Psoas muscle (tissue), 8 donors: ENCODE data around the gene MYMK. TPM values are rescaled to one million over a fixed set of nuclear protein-coding genes. Genes with fewer than 3 reads are reported as not detected.

ENCODE experiments used
- ATAC-seq, 4 donors: fragments of 200-7000 bp; cut with Tn5 transposase; one replicate each; pipeline ENCODE4 v1.9.1; 2020; ENCODE audit warnings: moderate library complexity in 3 of 4, mild to moderate bottlenecking in 2 of 4
- DNase-seq, 2 donors: peaks; one replicate each; pipeline ENCODE4 v3.0.0-alpha.2; 2020
- H3K27ac ChIP-seq: fragments of 200-600 bp; one replicate; pipeline ENCODE4 v1.8.0; 2022
- H3K27me3 ChIP-seq, 3 donors: fragments of 200-600 bp in 1 of 3; one replicate each; pipeline versions ENCODE4 v1.6.1 to v1.8.0; 2013 to 2022; ENCODE audit warnings: low read length in 2 of 3, mild to moderate bottlenecking in 2 of 3, moderate library complexity in 1 of 3; ENCODE audit not compliant: insufficient read depth in 3 of 3
- H3K36me3 ChIP-seq, 2 donors: fragments of 200-600 bp in 1 of 2; one replicate each; pipeline versions ENCODE4 v1.6.1 to v1.8.0; 2013 to 2022; ENCODE audit warnings: low read depth in 1 of 2, mild to moderate bottlenecking in 1 of 2, moderate library complexity in 1 of 2; ENCODE audit not compliant: insufficient read depth in 1 of 2
- H3K4me1 ChIP-seq: fragments of 200-600 bp; one replicate; pipeline ENCODE4 v1.8.0; 2022
- H3K4me3 ChIP-seq: fragments of 200-600 bp; one replicate; pipeline ENCODE4 v1.8.0; 2022; ENCODE audit warnings: mild to moderate bottlenecking
- H3K9me3 ChIP-seq: fragments of 200-600 bp; one replicate; pipeline ENCODE4 v1.8.0; 2022
- WGBS, 3 donors: extraction: QIAGEN DNeasy Blood & Tissue Kit; methylation state at CpG; one replicate each; pipeline versions ENCODE4 v1.1.6 to v1.1.7; 2013; 5-methylcytosine and 5-hydroxymethylcytosine counted together
- intact Hi-C, 2 donors: fragments of 100-400 bp; cut with DNase I; formaldehyde crosslinking; loops; one replicate each; pipeline versions ENCODE4 v1.11.0 to v1.14.2; 2022
- polyA plus RNA-seq, 3 donors: library from polyadenylated mRNA; stranded (reverse); fragments of 200-250 nt; gene quantifications; one replicate each; pipeline ENCODE4 v1.2.3, GENCODE V29; 2013
- total RNA-seq, 4 donors: library from RNA; stranded (reverse); fragmentation: NEBNext Ultra II Directional in 2 of 4; extraction: Animal tissue kit (Norgen Biotek cat#: 25700) in 2 of 4; gene quantifications; one replicate each; pipeline versions ENCODE4 v1.2.1 to v1.2.4, GENCODE V29; 2021 to 2023
- TF ChIP-seq, protein P1 (sequence below): fragments of 200-600 bp; IDR thresholded peaks from one replicate; pipeline ENCODE4 v1.8.0; 2022; ENCODE audit warnings: antibody characterized with exemption
- donor health status: healthy with polysubstance abuse.
- donor health status: DM: no; HTN: no; CAD: no; lungs with moderate emphysema.
- donor health status: Bipolar disorder and iron deficiency.
- donor health status: healthy.
- donor health status: DM: yes; HTN: yes; CAD: no.
- donor health status: DM: no; HTN: no; CAD: no.
- donor health status: DM: no; HTN: no; CAD: no.
- donor health status: DM: yes; HTN: yes; CAD: no.

Gene MYMK
- total and polyA plus RNA-seq, 7 donors, result 0.05 to 4.5 (median 0.52) TPM; not detected in 3

DNA sequence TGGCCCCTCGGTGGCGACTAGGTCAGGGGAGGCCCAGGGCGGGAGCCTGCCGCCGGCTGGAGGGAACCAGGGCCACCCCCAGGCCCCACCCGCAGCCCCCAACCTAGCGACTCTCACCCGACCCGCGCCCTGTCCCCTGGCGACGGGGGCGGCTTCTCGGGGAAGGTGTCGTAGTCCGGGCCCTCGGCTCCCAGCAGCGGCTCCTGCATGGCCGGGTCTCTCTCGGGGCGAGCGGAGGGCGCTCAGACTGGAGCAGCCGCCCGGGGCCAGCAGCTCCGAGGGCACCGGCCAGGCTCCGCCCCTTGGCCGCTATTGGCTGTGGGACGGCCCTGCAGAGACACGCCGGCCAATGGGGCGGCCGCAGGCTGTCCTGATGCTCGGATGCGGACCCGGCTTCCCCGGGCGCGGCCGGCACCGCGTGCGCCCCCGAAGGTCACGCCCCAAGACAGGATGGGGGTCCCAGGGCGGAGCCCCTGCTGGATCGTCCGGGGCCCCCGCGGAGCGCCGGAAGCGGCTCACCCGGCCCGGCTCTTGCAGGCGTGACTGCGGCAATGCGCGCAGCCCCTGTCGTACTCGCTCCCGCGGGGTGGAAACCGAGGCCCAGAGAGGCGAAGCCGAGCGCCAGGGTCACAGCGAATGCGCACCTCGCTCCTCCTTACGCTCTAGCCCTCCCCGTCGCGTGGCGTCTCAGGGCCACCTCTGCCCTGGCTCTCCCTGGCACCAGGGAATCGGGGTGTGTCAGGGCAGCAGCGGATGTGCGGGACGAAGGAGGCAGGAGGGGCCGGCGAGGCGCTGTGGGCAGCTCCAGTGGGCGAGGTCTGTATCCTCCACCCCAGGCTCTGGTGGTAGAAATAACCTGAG, 45.7 kb downstream of the MYMK start, which contains the start of gene SLC2A6:
Gene SLC2A6, minus strand, starts transcription at position 249 of the 861 bp plus-strand sequence. Its CDS starts 40 bp downstream, at position 209.
- H3K4me1 ChIP-seq, result peaks cover 6% of the 10 kb centered on the region
- no peaks in the 10 kb centered on the region for H3K9me3 ChIP-seq
- H3K36me3 ChIP-seq, result peaks cover 0 to 15% of the 10 kb centered on the region in 2 donors
- 0 to 1% (median 1%) methylated on average over 62 to 84 of the region's 84 CpGs for WGBS, 3 donors
- DNase-seq, result peak; percentile 89 to 91
- TF ChIP-seq, protein P1, sequence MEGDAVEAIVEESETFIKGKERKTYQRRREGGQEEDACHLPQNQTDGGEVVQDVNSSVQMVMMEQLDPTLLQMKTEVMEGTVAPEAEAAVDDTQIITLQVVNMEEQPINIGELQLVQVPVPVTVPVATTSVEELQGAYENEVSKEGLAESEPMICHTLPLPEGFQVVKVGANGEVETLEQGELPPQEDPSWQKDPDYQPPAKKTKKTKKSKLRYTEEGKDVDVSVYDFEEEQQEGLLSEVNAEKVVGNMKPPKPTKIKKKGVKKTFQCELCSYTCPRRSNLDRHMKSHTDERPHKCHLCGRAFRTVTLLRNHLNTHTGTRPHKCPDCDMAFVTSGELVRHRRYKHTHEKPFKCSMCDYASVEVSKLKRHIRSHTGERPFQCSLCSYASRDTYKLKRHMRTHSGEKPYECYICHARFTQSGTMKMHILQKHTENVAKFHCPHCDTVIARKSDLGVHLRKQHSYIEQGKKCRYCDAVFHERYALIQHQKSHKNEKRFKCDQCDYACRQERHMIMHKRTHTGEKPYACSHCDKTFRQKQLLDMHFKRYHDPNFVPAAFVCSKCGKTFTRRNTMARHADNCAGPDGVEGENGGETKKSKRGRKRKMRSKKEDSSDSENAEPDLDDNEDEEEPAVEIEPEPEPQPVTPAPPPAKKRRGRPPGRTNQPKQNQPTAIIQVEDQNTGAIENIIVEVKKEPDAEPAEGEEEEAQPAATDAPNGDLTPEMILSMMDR, result no peak
- H3K4me3 ChIP-seq, result peak within 1 kb of the TSS; percentile 75
- ATAC-seq, result peak; percentile 97 to 100 (median 98)
- peak within 1 kb of the TSS; percentile 60 for H3K27ac ChIP-seq
- no peaks in the 10 kb centered on the region for H3K27me3 ChIP-seq
- intact Hi-C loops, result loop anchor here (5.0 kb wide), 3 partner anchors 62 to 147 kb away; partner anchors contain the start of genes MED22 (in 1 of the 2), REXO4 (in 1 of the 2) and RPL7A (in 1 of the 2)

GRCh38 chr9:133477992-133478850, 46.5 kb downstream of the MYMK start:
- no peaks in the 10 kb centered on the region for H3K9me3 ChIP-seq
- ATAC-seq, result peak in 3 of 4 donors; percentile 17 to 29 (median 23)
- intact Hi-C loops, result loop anchor here (5.0 kb wide), 3 partner anchors 61 to 146 kb away; partner anchors contain the start of genes MED22 (in 1 of the 2), REXO4 (in 1 of the 2) and RPL7A (in 1 of the 2)
- DNase-seq, result peak in 1 of 2 donors; percentile 58
- TF ChIP-seq, protein P1, result no peak
- H3K36me3 ChIP-seq, result peaks cover 0 to 15% of the 10 kb centered on the region in 2 donors
- H3K27ac ChIP-seq, result peak overlapping the region; percentile 60
- peak overlapping the region; percentile 75 for H3K4me3 ChIP-seq
- WGBS, 3 donors, result 34 to 40% (median 35%) methylated on average over 17 of the region's 17 CpGs
- H3K27me3 ChIP-seq, result no peaks in the 10 kb centered on the region
- H3K4me1 ChIP-seq, result peaks cover 6% of the 10 kb centered on the region

DNA sequence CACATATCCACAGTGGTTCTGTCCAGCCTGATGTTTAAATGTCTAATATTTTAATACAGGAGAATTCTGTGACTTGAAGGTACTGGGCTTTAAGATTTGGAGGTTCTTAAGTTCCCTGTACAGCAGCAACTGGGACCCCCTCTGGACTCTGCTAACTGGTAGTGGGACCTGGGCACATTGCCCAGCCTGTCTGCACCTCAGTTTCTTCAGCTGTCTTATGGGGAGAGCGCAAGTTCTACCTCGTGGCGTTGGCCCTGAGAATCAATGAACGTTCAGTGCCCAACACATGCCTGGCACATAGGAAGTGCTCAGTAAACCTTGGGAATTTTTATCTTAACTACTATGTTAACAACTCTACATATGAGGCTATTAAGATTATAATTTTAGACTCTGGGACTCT, 47.3 kb downstream of the MYMK start:
- intact Hi-C loops, result loop anchor here (5.0 kb wide), 3 partner anchors 60 to 145 kb away; partner anchors contain the start of genes MED22 (in 1 of the 2), REXO4 (in 1 of the 2) and RPL7A (in 1 of the 2)
- Histone ChIP-seq H3K36me3 (peaks cover 0 to 15% of the 10 kb centered on the region in 2 donors), H3K27me3 (no peaks in the 10 kb centered on the region), H3K27ac (no peak overlapping the region), H3K4me3 (no peak overlapping the region), H3K9me3 (no peaks in the 10 kb centered on the region), H3K4me1 (peaks cover 6% of the 10 kb centered on the region)
- ATAC-seq, result no peak
- 92 to 97% (median 94%) methylated on average over 4 of the region's 4 CpGs for WGBS, 3 donors
- TF ChIP-seq, protein P1, result no peak
- DNase-seq, result peak in 1 of 2 donors; percentile 8

DNA sequence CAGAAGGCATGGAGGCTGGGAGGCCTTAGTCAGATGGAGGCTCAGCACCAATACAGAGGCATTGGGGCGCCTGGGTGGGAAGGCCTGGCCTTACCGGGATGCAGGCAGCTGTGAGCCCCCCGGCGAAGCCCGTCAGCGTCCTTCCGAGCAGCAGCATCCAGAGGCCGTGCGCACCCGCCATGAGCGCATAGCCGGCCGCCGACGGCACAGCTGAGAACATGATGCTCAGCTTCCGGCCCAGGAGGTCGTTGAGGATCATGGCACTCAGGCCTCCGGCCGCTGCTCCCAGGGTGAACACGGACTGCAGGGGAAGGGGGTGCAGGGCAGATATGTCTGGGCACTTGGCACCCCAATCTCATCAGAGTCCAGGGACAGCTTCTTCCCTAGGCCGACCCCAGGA, 47.8 kb downstream of the MYMK start:
- no peak for ATAC-seq
- no peak overlapping the region for H3K27ac ChIP-seq

More for the DNA sequence above, 47.8 kb downstream of the MYMK start:
- WGBS, 3 donors, result 93 to 95% (median 94%) methylated on average over 19 to 21 of the region's 21 CpGs
- peak in 1 of 2 donors; percentile 26 for DNase-seq
- Histone ChIP-seq H3K4me1 (peaks cover 6% of the 10 kb centered on the region), H3K36me3 (peaks cover 0 to 15% of the 10 kb centered on the region in 2 donors), H3K27me3 (no peaks in the 10 kb centered on the region), H3K9me3 (no peaks in the 10 kb centered on the region), H3K4me3 (no peak overlapping the region)
- TF ChIP-seq, protein P1, result no peak
- intact Hi-C loops, result loop anchor here (5.0 kb wide), 3 partner anchors 60 to 145 kb away; partner anchors contain the start of genes MED22 (in 1 of the 2), REXO4 (in 1 of the 2) and RPL7A (in 1 of the 2)
